Measurements from ENCODE around the gene ZNF320.

DNA sequence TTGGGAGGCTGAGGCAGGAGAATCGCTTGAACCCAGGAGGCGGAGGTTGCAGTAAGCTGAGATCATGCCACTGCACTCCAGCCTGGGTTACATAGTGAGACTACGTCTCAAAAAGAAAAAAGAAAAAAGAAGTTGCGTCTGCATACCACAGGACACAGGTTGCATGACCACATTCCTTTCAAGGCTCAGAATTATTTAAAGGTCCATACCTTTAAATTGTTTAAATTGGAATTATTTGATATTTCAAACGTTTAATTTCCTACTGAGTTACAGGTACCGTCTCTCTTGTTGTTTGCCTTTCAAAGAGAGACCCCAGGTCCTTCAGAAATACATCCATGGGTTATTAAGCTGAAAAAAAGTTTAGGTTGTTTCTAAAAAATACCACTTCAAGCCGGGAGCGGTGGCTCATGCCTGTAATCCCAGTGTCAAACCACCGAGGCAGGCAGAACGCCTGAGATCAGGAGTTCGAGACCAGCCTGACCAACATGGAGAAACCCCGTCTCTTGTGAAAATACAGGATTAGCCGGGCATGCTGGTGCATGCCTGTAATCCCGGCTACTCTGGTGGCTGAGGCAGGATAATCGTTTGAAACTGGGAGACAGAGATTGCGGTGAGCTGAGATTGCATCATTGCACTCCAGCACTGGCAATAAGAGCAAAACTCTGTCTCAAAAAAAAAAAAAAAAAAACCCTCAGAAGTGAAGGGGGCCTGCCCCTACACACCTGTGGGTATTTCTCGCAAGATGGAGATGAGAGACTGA lies 46.6 kb upstream of the ZNF320 start:
- TF ChIP-seq POLR2AphosphoS5 (IDR thresholded peaks at IDR 0.05) (no peak), POLR2A (IDR thresholded peaks at IDR 0.05) (no peak)
- TF ChIP-seq, protein P1, sequence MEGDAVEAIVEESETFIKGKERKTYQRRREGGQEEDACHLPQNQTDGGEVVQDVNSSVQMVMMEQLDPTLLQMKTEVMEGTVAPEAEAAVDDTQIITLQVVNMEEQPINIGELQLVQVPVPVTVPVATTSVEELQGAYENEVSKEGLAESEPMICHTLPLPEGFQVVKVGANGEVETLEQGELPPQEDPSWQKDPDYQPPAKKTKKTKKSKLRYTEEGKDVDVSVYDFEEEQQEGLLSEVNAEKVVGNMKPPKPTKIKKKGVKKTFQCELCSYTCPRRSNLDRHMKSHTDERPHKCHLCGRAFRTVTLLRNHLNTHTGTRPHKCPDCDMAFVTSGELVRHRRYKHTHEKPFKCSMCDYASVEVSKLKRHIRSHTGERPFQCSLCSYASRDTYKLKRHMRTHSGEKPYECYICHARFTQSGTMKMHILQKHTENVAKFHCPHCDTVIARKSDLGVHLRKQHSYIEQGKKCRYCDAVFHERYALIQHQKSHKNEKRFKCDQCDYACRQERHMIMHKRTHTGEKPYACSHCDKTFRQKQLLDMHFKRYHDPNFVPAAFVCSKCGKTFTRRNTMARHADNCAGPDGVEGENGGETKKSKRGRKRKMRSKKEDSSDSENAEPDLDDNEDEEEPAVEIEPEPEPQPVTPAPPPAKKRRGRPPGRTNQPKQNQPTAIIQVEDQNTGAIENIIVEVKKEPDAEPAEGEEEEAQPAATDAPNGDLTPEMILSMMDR (IDR thresholded peaks at IDR 0.05): no peak

Data from stomach (tissue), 4 donors.